HepG2 (cell line): ENCODE data around the gene SYNGAP1. TPM values are rescaled to one million over a fixed set of nuclear protein-coding genes. Genes with fewer than 3 reads are reported as not detected.

Experiments used
- BRCA1 ChIP-seq: sonication (generic); formaldehyde crosslinking; IDR thresholded peaks from 2 replicates; pipeline ENCODE4 v1.4.0; 2020; ENCODE audit warnings: missing genetic modification reagents
- ELF3 ChIP-seq: IDR thresholded peaks from 2 replicates; pipeline ENCODE4 v1.6.1; 2016; ENCODE audit warnings: missing genetic modification reagents, missing compliant biosample characterization
- IKZF4 ChIP-seq: sonication (generic); formaldehyde crosslinking; IDR thresholded peaks from 2 replicates; pipeline ENCODE4 v1.5.1; 2020; ENCODE audit warnings: borderline replicate concordance, mild to moderate bottlenecking, low read depth, missing genetic modification reagents; ENCODE audit errors: not compliant biosample characterization
- KDM6A ChIP-seq: IDR thresholded peaks from 2 replicates; pipeline ENCODE4 v1.6.1; 2016; ENCODE audit warnings: low read depth
- KLF15 ChIP-seq: sonication (generic); formaldehyde crosslinking; IDR thresholded peaks from 2 replicates; pipeline ENCODE4 v1.8.1; 2023; ENCODE audit warnings: borderline replicate concordance, mild to moderate bottlenecking, inconsistent platforms, missing genetic modification reagents, mixed read lengths
- MAZ ChIP-seq, 2 experiments: sonication (generic) in 1 of 2; formaldehyde crosslinking in 1 of 2; IDR thresholded peaks; 2 replicates each; pipeline versions ENCODE4 v1.5.0 to v1.6.1; 2012 to 2020; ENCODE audit warnings: low read depth in 2 of 2, mild to moderate bottlenecking in 2 of 2, borderline replicate concordance in 1 of 2, improper control_type of control experiment in 1 of 2, low read length in 1 of 2, missing genetic modification reagents in 1 of 2, moderate library complexity in 1 of 2
- MED1 ChIP-seq: sonication (generic); formaldehyde crosslinking; IDR thresholded peaks from 2 replicates; pipeline ENCODE4 v1.4.0; 2020; ENCODE audit warnings: missing genetic modification reagents
- MEF2D ChIP-seq: sonication (generic); formaldehyde crosslinking; IDR thresholded peaks from 2 replicates; pipeline ENCODE4 v1.5.1; 2020; ENCODE audit warnings: mild to moderate bottlenecking, missing genetic modification reagents
- TBL1XR1 ChIP-seq: fragments of 150-350 bp; IDR thresholded peaks from 2 replicates; pipeline ENCODE4 v1.6.1; 2014; ENCODE audit warnings: borderline replicate concordance, low read length; ENCODE audit not compliant: partially characterized antibody
- TOPORS ChIP-seq: sonication (generic); formaldehyde crosslinking; IDR thresholded peaks from 2 replicates; pipeline ENCODE4 v1.8.0; 2023; ENCODE audit warnings: mild to moderate bottlenecking, missing genetic modification reagents
- ZNF138 ChIP-seq: sonication (generic); formaldehyde crosslinking; IDR thresholded peaks from 2 replicates; pipeline ENCODE4 v1.5.0; 2020; ENCODE audit warnings: mild to moderate bottlenecking, low read depth, missing genetic modification reagents
- ZNF232 ChIP-seq: sonication (generic); formaldehyde crosslinking; IDR thresholded peaks from 2 replicates; pipeline ENCODE4 v1.4.0; 2020; ENCODE audit warnings: missing genetic modification reagents, borderline replicate concordance
- ZNF768 ChIP-seq: sonication (generic); formaldehyde crosslinking; IDR thresholded peaks from 2 replicates; pipeline ENCODE4 v1.4.0; 2020; ENCODE audit warnings: missing genetic modification reagents
- ZNF781 ChIP-seq: sonication (generic); formaldehyde crosslinking; IDR thresholded peaks from 2 replicates; pipeline ENCODE4 v1.5.1; 2020; ENCODE audit warnings: borderline replicate concordance, mild to moderate bottlenecking, missing genetic modification reagents; ENCODE audit errors: not compliant biosample characterization
- polyA plus RNA-seq, 8 experiments: library from polyadenylated mRNA; depleted of rRNA in 3 of 8; stranded (reverse) in 7 of 8; unstranded in 1 of 8; fragments of >200 nt; fragmentation: Illumina TruSeq in 4 of 8; extraction: Trizol in 4 of 8; gene quantifications; 2 replicates each; pipeline versions ENCODE4 v1.2.1 to v1.2.3, GENCODE V29; 2011 to 2016; ENCODE audit warnings: low read depth in 4 of 8, missing spikeins in 1 of 8, mixed read lengths in 1 of 8; ENCODE audit not compliant: insufficient read depth in 1 of 8
- total RNA-seq, 5 experiments: library from RNA; depleted of rRNA; stranded (reverse); fragments of >200 nt; fragmentation: Illumina TruSeq; extraction: Trizol; gene quantifications; 2 replicates each; pipeline ENCODE4 v1.2.3, GENCODE V29; 2016; ENCODE audit warnings: low read depth in 1 of 5
- TF ChIP-seq, protein P1 (sequence below): sonication (generic); formaldehyde crosslinking; IDR thresholded peaks from 2 replicates; pipeline ENCODE4 v1.5.0; 2020; ENCODE audit warnings: missing genetic modification reagents
- TF ChIP-seq, protein P2 (sequence below): sonication (generic); formaldehyde crosslinking; IDR thresholded peaks from 2 replicates; pipeline ENCODE4; 2020; ENCODE audit warnings: missing genetic modification reagents, mild to moderate bottlenecking, borderline replicate concordance
- TF ChIP-seq, protein P3 (sequence below): sonication (generic); formaldehyde crosslinking; IDR thresholded peaks from 2 replicates; pipeline ENCODE4 v1.5.0; 2020; ENCODE audit warnings: mild to moderate bottlenecking, missing genetic modification reagents, moderate library complexity

The SYNGAP1 gene
- total and polyA plus RNA-seq, 2 of the 13 experiments (the other 11 are each of a cell fraction or from before 2014, with no cell fraction given), result 0.75 to 1.1 TPM

GRCh38 chr6:33410711-33411631 lies 8.9 kb upstream of the SYNGAP1 start, which contains the start of gene PHF1 (continued):
- no peak; the same call in 1 of the 2 replicates for TF ChIP-seq ZNF768 (CRISPR knock-in tag)
- TF ChIP-seq BRCA1 (CRISPR knock-in tag), result no peak
- TF ChIP-seq TBL1XR1, result no peak
- TF ChIP-seq, protein P1, sequence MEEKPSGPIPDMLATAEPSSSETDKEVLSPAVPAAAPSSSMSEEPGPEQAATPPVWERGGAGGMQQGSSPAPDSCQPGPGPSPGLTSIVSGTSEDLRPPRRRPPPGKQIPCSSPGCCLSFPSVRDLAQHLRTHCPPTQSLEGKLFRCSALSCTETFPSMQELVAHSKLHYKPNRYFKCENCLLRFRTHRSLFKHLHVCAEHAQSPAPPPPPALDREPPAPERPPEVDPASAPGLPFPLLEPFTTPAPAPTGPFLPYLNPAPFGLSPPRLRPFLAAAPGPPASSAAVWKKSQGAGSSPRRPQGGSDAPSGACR (CRISPR knock-in tag), result peak; percentile 49; the same call in 1 of the 2 replicates
- TF ChIP-seq MED1, result no peak
- TF ChIP-seq, protein P2, sequence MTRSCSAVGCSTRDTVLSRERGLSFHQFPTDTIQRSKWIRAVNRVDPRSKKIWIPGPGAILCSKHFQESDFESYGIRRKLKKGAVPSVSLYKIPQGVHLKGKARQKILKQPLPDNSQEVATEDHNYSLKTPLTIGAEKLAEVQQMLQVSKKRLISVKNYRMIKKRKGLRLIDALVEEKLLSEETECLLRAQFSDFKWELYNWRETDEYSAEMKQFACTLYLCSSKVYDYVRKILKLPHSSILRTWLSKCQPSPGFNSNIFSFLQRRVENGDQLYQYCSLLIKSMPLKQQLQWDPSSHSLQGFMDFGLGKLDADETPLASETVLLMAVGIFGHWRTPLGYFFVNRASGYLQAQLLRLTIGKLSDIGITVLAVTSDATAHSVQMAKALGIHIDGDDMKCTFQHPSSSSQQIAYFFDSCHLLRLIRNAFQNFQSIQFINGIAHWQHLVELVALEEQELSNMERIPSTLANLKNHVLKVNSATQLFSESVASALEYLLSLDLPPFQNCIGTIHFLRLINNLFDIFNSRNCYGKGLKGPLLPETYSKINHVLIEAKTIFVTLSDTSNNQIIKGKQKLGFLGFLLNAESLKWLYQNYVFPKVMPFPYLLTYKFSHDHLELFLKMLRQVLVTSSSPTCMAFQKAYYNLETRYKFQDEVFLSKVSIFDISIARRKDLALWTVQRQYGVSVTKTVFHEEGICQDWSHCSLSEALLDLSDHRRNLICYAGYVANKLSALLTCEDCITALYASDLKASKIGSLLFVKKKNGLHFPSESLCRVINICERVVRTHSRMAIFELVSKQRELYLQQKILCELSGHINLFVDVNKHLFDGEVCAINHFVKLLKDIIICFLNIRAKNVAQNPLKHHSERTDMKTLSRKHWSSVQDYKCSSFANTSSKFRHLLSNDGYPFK (CRISPR knock-in tag), result no peak
- peak; percentile 17 for TF ChIP-seq IKZF4
- TF ChIP-seq TOPORS, result no peak
- TF ChIP-seq MAZ (IDR thresholded peaks at IDR 0.05; ENCODE audit: borderline replicate concordance, low read depth, low read length), result 0 out of 2 replicates have a peak, but pooled peaks have one; percentile 15
- no peak; the same call in 1 of the 2 replicates for TF ChIP-seq MAZ (CRISPR knock-in tag; IDR thresholded peaks at IDR 0.05; ENCODE audit: low read depth)
- no peak for TF ChIP-seq ZNF138 (CRISPR knock-in tag)
- TF ChIP-seq ZNF232 (CRISPR knock-in tag), result no peak
- TF ChIP-seq KDM6A, result no peak
- TF ChIP-seq, protein P3, sequence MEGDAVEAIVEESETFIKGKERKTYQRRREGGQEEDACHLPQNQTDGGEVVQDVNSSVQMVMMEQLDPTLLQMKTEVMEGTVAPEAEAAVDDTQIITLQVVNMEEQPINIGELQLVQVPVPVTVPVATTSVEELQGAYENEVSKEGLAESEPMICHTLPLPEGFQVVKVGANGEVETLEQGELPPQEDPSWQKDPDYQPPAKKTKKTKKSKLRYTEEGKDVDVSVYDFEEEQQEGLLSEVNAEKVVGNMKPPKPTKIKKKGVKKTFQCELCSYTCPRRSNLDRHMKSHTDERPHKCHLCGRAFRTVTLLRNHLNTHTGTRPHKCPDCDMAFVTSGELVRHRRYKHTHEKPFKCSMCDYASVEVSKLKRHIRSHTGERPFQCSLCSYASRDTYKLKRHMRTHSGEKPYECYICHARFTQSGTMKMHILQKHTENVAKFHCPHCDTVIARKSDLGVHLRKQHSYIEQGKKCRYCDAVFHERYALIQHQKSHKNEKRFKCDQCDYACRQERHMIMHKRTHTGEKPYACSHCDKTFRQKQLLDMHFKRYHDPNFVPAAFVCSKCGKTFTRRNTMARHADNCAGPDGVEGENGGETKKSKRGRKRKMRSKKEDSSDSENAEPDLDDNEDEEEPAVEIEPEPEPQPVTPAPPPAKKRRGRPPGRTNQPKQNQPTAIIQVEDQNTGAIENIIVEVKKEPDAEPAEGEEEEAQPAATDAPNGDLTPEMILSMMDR (CRISPR knock-in tag), result peak; percentile 34; the same call in 1 of the 2 replicates
- TF ChIP-seq MEF2D, result no peak
- no peak for TF ChIP-seq ZNF781 (CRISPR knock-in tag)
- TF ChIP-seq ELF3 (CRISPR knock-in tag), result no peak
- no peak for TF ChIP-seq KLF15 (CRISPR knock-in tag)
